ENCODE measurements around the gene PCCA. TPM values are rescaled to one million over a fixed set of nuclear protein-coding genes. Genes with fewer than 3 reads are reported as not detected.
A peak's percentile ranks its signal among the peaks of the same experiment; 100 is the strongest.
"Not testable (repeated sequence)": the region's sequence is repeated elsewhere in the genome, so short reads cannot be mapped to it uniquely, and the experiment has no call there.

PCCA gene
- polyA plus RNA-seq, 1 donor, result 20.0 TPM

GRCh38 chr13:100561599-100562204 lies 472.8 kb downstream of the PCCA start:
- H3K36me3 ChIP-seq (ENCODE audit: control insufficient read depth, insufficient read depth, low read length), result no peaks in the 10 kb centered on the region
- H3K4me1 ChIP-seq (ENCODE audit: control insufficient read depth, insufficient read depth, low read length), result peaks cover 7% of the 10 kb centered on the region
- no peaks in the 10 kb centered on the region for H3K27me3 ChIP-seq (ENCODE audit: control insufficient read depth, insufficient read depth, low read length)
- no peak overlapping the region for H3K4me3 ChIP-seq (ENCODE audit: low read length)
- H3K9me3 ChIP-seq (ENCODE audit: control insufficient read depth, low read depth, low read length), result no peaks in the 10 kb centered on the region
- DNase-seq, result peak in 1 of 2 donors; percentile 27
- no peak overlapping the region for H3K27ac ChIP-seq (ENCODE audit: low read length)
- WGBS (ENCODE audit: insufficient coverage, low lambda C conversion rate), result no CpG with 5 or more reads among the region's 7 CpGs

- peaks cover 7% of the 10 kb centered on the region for H3K4me1 ChIP-seq (ENCODE audit: control insufficient read depth, insufficient read depth, low read length)
- no peak overlapping the region for H3K4me3 ChIP-seq (ENCODE audit: low read length)
- no peaks in the 10 kb centered on the region for H3K36me3 ChIP-seq (ENCODE audit: control insufficient read depth, insufficient read depth, low read length)
- H3K27me3 ChIP-seq (ENCODE audit: control insufficient read depth, insufficient read depth, low read length), result no peaks in the 10 kb centered on the region
- H3K27ac ChIP-seq (ENCODE audit: low read length), result no peak overlapping the region
- DNase-seq, result no peak
- WGBS (ENCODE audit: insufficient coverage, low lambda C conversion rate), result no CpG with 5 or more reads among the region's 7 CpGs
- H3K9me3 ChIP-seq (ENCODE audit: control insufficient read depth, low read depth, low read length), result no peaks in the 10 kb centered on the region
Measured at GRCh38 chr13:100563779-100564178, 474.9 kb downstream of the PCCA start.

- H3K36me3 ChIP-seq (ENCODE audit: control insufficient read depth, insufficient read depth, low read length), result no peaks in the 10 kb centered on the region
- H3K4me3 ChIP-seq (ENCODE audit: low read length), result no peak overlapping the region
- H3K4me1 ChIP-seq (ENCODE audit: control insufficient read depth, insufficient read depth, low read length), result peaks cover 7% of the 10 kb centered on the region
- H3K27ac ChIP-seq (ENCODE audit: low read length), result no peak overlapping the region
- H3K9me3 ChIP-seq (ENCODE audit: control insufficient read depth, low read depth, low read length), result no peaks in the 10 kb centered on the region
- no peak for DNase-seq
- H3K27me3 ChIP-seq (ENCODE audit: control insufficient read depth, insufficient read depth, low read length), result no peaks in the 10 kb centered on the region
- WGBS (ENCODE audit: insufficient coverage, low lambda C conversion rate), result 58% methylated on average over 2 of the region's 13 CpGs
Measured at GRCh38 chr13:100564444-100565223, 475.7 kb downstream of the PCCA start.

GRCh38 chr13:100565286-100565685 lies 476.4 kb downstream of the PCCA start:
- H3K4me3 ChIP-seq (ENCODE audit: low read length), result no peak overlapping the region
- no peak overlapping the region for H3K27ac ChIP-seq (ENCODE audit: low read length)
- H3K36me3 ChIP-seq (ENCODE audit: control insufficient read depth, insufficient read depth, low read length), result no peaks in the 10 kb centered on the region
- DNase-seq, result no peak
- H3K27me3 ChIP-seq (ENCODE audit: control insufficient read depth, insufficient read depth, low read length), result no peaks in the 10 kb centered on the region
- H3K4me1 ChIP-seq (ENCODE audit: control insufficient read depth, insufficient read depth, low read length), result peaks cover 7% of the 10 kb centered on the region
- no peaks in the 10 kb centered on the region for H3K9me3 ChIP-seq (ENCODE audit: control insufficient read depth, low read depth, low read length)
- WGBS (ENCODE audit: insufficient coverage, low lambda C conversion rate), result 70% methylated on average over 3 of the region's 8 CpGs

GRCh38 chr13:100566543-100566942 lies 477.6 kb downstream of the PCCA start:
- Histone ChIP-seq H3K4me1 (ENCODE audit: control insufficient read depth, insufficient read depth, low read length) (peaks cover 5% of the 10 kb centered on the region), H3K36me3 (ENCODE audit: control insufficient read depth, insufficient read depth, low read length) (no peaks in the 10 kb centered on the region), H3K4me3 (ENCODE audit: low read length) (no peak overlapping the region), H3K27me3 (ENCODE audit: control insufficient read depth, insufficient read depth, low read length) (no peaks in the 10 kb centered on the region), H3K27ac (ENCODE audit: low read length) (no peak overlapping the region), H3K9me3 (ENCODE audit: control insufficient read depth, low read depth, low read length) (no peaks in the 10 kb centered on the region)
- no peak for DNase-seq
- WGBS (ENCODE audit: insufficient coverage, low lambda C conversion rate), result no CpG with 5 or more reads among the region's 6 CpGs

- peak; percentile 54 to 63 for DNase-seq
- Histone ChIP-seq H3K9me3 (ENCODE audit: control insufficient read depth, low read depth, low read length) (no peaks in the 10 kb centered on the region), H3K4me1 (ENCODE audit: control insufficient read depth, insufficient read depth, low read length) (no peaks in the 10 kb centered on the region), H3K27me3 (ENCODE audit: control insufficient read depth, insufficient read depth, low read length) (no peaks in the 10 kb centered on the region), H3K27ac (ENCODE audit: low read length) (no peak overlapping the region), H3K36me3 (ENCODE audit: control insufficient read depth, insufficient read depth, low read length) (no peaks in the 10 kb centered on the region), H3K4me3 (ENCODE audit: low read length) (no peak overlapping the region)
- no CpG with 5 or more reads among the region's 2 CpGs for WGBS (ENCODE audit: insufficient coverage, low lambda C conversion rate)
Measured at GRCh38 chr13:100573121-100573520, 484.2 kb downstream of the PCCA start.

GRCh38 chr13:100577239-100577638 lies 488.3 kb downstream of the PCCA start:
- H3K27ac ChIP-seq (ENCODE audit: low read length); H3K27me3 ChIP-seq (ENCODE audit: control insufficient read depth, insufficient read depth, low read length); H3K9me3 ChIP-seq (ENCODE audit: control insufficient read depth, low read depth, low read length); H3K4me1 ChIP-seq (ENCODE audit: control insufficient read depth, insufficient read depth, low read length); H3K4me3 ChIP-seq (ENCODE audit: low read length); DNase-seq: not testable (repeated sequence)
- peaks cover 12% of the 10 kb centered on the region for H3K36me3 ChIP-seq (ENCODE audit: control insufficient read depth, insufficient read depth, low read length)
- WGBS (ENCODE audit: insufficient coverage, low lambda C conversion rate), result 100% methylated on average over 1 of the region's 4 CpGs

Other genes with a start within 250 kb of the PCCA start
- 0.01 TPM for gene ZIC5, start 117.3 kb upstream of the PCCA start, polyA plus RNA-seq
- 0.37 TPM for gene ZIC2, start 107.3 kb upstream of the PCCA start, polyA plus RNA-seq

All from large intestine (tissue), 3 donors.